Measurements from ENCODE around the gene EXOSC1.

DNA sequence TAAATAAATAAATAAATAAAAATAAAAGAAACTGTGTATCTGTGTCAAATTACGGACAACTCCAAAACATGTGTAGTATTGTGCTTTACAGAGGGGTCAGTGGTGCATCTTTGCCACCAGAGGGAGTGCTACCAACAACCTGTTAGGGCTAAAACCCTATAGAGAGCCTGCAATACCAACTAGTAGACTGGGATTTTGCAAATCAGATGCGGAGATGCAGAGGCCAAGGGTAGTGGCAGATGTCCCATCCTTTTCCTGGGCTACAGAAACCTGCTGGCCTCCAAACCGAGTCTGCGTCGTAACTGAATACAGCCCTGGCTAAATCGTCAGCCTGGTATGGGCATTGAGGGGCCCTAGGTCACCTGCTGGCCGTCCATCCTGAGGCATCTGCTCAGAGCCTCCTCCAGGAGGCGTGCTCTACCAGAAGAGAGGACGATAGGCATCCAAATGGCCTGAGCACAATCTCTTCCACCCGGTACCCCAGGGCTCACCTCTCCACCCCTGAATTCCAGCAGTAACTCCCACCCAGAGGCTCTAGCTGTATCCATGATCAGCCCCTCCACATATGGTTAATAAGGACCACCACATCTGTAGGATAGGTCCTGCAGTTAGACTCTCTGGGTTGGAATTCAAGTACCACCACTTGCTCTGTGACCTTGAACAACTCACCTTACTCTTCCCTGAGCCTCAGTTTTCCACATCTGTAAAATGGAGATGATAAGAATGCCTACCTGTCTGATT is 38.4 kb downstream of the EXOSC1 start:
- TF ChIP-seq, protein P1, sequence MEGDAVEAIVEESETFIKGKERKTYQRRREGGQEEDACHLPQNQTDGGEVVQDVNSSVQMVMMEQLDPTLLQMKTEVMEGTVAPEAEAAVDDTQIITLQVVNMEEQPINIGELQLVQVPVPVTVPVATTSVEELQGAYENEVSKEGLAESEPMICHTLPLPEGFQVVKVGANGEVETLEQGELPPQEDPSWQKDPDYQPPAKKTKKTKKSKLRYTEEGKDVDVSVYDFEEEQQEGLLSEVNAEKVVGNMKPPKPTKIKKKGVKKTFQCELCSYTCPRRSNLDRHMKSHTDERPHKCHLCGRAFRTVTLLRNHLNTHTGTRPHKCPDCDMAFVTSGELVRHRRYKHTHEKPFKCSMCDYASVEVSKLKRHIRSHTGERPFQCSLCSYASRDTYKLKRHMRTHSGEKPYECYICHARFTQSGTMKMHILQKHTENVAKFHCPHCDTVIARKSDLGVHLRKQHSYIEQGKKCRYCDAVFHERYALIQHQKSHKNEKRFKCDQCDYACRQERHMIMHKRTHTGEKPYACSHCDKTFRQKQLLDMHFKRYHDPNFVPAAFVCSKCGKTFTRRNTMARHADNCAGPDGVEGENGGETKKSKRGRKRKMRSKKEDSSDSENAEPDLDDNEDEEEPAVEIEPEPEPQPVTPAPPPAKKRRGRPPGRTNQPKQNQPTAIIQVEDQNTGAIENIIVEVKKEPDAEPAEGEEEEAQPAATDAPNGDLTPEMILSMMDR (IDR thresholded peaks at IDR 0.05) = peak; percentile 40 to 79
- TF ChIP-seq EP300 (IDR thresholded peaks at IDR 0.05) = no peak
- no peak for TF ChIP-seq POLR2AphosphoS5 (IDR thresholded peaks at IDR 0.05)
- TF ChIP-seq POLR2A (IDR thresholded peaks at IDR 0.05) = no peak
